Trophoblast cell (in vitro differentiated cells and primary cell): ENCODE measurements around the gene DPP6.
A peak's percentile ranks its signal among the peaks of the same experiment; 100 is the strongest.

Experiments
- DNase-seq, 2 donors: peaks; one replicate each; pipeline ENCODE4 v3.0.0-alpha.2; 2016
- H2AFZ ChIP-seq: 2 replicates; pipeline ENCODE4 v1.6.1; 2013; ENCODE audit warnings: low read length, moderate library complexity, mild to moderate bottlenecking; ENCODE audit not compliant: insufficient read depth, poor library complexity
- H2AK5ac ChIP-seq: 2 replicates; pipeline ENCODE4 v1.6.1; 2013; ENCODE audit warnings: mild to moderate bottlenecking, low read length
- H2BK120ac ChIP-seq: 2 replicates; pipeline ENCODE4 v1.6.1; 2013; ENCODE audit warnings: low read length, mild to moderate bottlenecking, moderate library complexity; ENCODE audit not compliant: insufficient read depth, poor library complexity
- H2BK12ac ChIP-seq: 2 replicates; pipeline ENCODE4 v1.6.1; 2013; ENCODE audit warnings: mild to moderate bottlenecking, low read length, moderate library complexity
- H2BK5ac ChIP-seq: 2 replicates; pipeline ENCODE4 v1.6.1; 2013; ENCODE audit warnings: low read length, low read depth, moderate library complexity, mild to moderate bottlenecking; ENCODE audit not compliant: poor library complexity
- H3K14ac ChIP-seq: 2 replicates; pipeline ENCODE4 v1.6.1; 2013; ENCODE audit warnings: mild to moderate bottlenecking, low read length
- H3K18ac ChIP-seq: 2 replicates; pipeline ENCODE4 v1.6.1; 2013; ENCODE audit warnings: mild to moderate bottlenecking, low read length
- H3K23ac ChIP-seq: 2 replicates; pipeline ENCODE4 v1.6.1; 2013; ENCODE audit warnings: low read length
- H3K27ac ChIP-seq: 2 replicates; pipeline ENCODE4 v1.5.1; 2013; ENCODE audit warnings: low read depth, mild to moderate bottlenecking, inconsistent platforms, low read length, moderate library complexity
- H3K27me3 ChIP-seq: 2 replicates; pipeline ENCODE4 v1.6.1; 2013; ENCODE audit warnings: inconsistent platforms, mild to moderate bottlenecking, low read length, moderate library complexity; ENCODE audit not compliant: insufficient read depth
- H3K36me3 ChIP-seq, 2 experiments: 1 replicate in 1 of 2; 2 replicates in 1 of 2; pipeline ENCODE4 v1.6.1; 2013; ENCODE audit warnings: low read length in 2 of 2, mild to moderate bottlenecking in 2 of 2, moderate library complexity in 1 of 2; ENCODE audit not compliant: insufficient read depth in 2 of 2, control insufficient read depth in 1 of 2
- H3K4ac ChIP-seq: 2 replicates; pipeline ENCODE4 v1.6.1; 2013; ENCODE audit warnings: low read depth, mild to moderate bottlenecking, low read length, moderate library complexity
- H3K4me1 ChIP-seq, 2 experiments: 1 replicate in 1 of 2; 2 replicates in 1 of 2; pipeline ENCODE4 v1.6.1; 2013; ENCODE audit warnings: low read length in 2 of 2, mild to moderate bottlenecking in 2 of 2, moderate library complexity in 1 of 2; ENCODE audit not compliant: insufficient read depth in 2 of 2, control insufficient read depth in 1 of 2
- H3K4me2 ChIP-seq: 2 replicates; pipeline ENCODE4 v1.6.1; 2013; ENCODE audit warnings: inconsistent platforms, mild to moderate bottlenecking, low read length, moderate library complexity
- H3K4me3 ChIP-seq: 2 replicates; pipeline ENCODE4 v1.5.1; 2013; ENCODE audit warnings: mild to moderate bottlenecking, low read depth, low read length, inconsistent platforms
- H3K79me1 ChIP-seq: one replicate; pipeline ENCODE4 v1.6.1; 2013; ENCODE audit warnings: low read length
- H3K79me2 ChIP-seq: 2 replicates; pipeline ENCODE4 v1.6.1; 2013; ENCODE audit warnings: low read length, mild to moderate bottlenecking; ENCODE audit not compliant: control insufficient read depth, insufficient read depth, poor library complexity
- H3K9ac ChIP-seq: 2 replicates; pipeline ENCODE4 v1.6.1; 2013; ENCODE audit warnings: mild to moderate bottlenecking, low read length
- H3K9me3 ChIP-seq: 2 replicates; pipeline ENCODE4 v1.6.1; 2013; ENCODE audit warnings: low read depth, mild to moderate bottlenecking, control low read depth, inconsistent platforms, low read length; ENCODE audit not compliant: insufficient read depth
- H4K12ac ChIP-seq: 2 replicates; pipeline ENCODE4 v1.6.1; 2013; ENCODE audit warnings: low read depth, mild to moderate bottlenecking, low read length, moderate library complexity
- H4K8ac ChIP-seq: 2 replicates; pipeline ENCODE4 v1.6.1; 2013; ENCODE audit warnings: low read depth, mild to moderate bottlenecking, low read length, moderate library complexity
- H4K91ac ChIP-seq: one replicate; pipeline ENCODE4 v1.6.1; 2013; ENCODE audit warnings: low read depth, mild to moderate bottlenecking, low read length, moderate library complexity
- WGBS: extraction: QIAGEN DNeasy Blood & Tissue Kit; methylation state at CpG from one replicate; pipeline ENCODE4 v1.1.7; 2013; ENCODE audit warnings: missing lambda C conversion rate; ENCODE audit not compliant: insufficient read length, insufficient coverage; ENCODE audit errors: extremely low coverage; 5-methylcytosine and 5-hydroxymethylcytosine counted together

DPP6 gene

GRCh38 chr7:154686305-154686704 is 634.1 kb downstream of the DPP6 start:
- Histone ChIP-seq H4K91ac (no peak overlapping the region), H2AFZ (no peak overlapping the region), H3K4me2 (no peak overlapping the region), H3K4ac (no peak overlapping the region), H2BK120ac (no peak overlapping the region), H3K18ac (no peak overlapping the region), H2AK5ac (no peak overlapping the region), H3K36me3 (no peaks in the 10 kb centered on the region), H2BK12ac (no peak overlapping the region), H3K79me2 (no peaks in the 10 kb centered on the region), H3K27ac (no peak overlapping the region), H3K23ac (no peak overlapping the region), H3K14ac (no peak overlapping the region), H4K12ac (no peak overlapping the region), H3K4me1 (no peaks in the 10 kb centered on the region), H2BK5ac (no peak overlapping the region), H3K79me1 (no peaks in the 10 kb centered on the region), H3K4me3 (no peak overlapping the region), H3K9ac (no peak overlapping the region), H3K27me3 (no peaks in the 10 kb centered on the region), H3K9me3 (no peaks in the 10 kb centered on the region), H4K8ac (no peak overlapping the region)
- WGBS = no CpG with 5 or more reads among the region's 4 CpGs
- no peak for DNase-seq

- Histone ChIP-seq H3K4ac (no peak overlapping the region), H3K36me3 (no peaks in the 10 kb centered on the region), H3K4me1 (no peaks in the 10 kb centered on the region), H3K27me3 (no peaks in the 10 kb centered on the region), H4K91ac (no peak overlapping the region), H3K4me3 (no peak overlapping the region), H3K14ac (no peak overlapping the region), H2AK5ac (no peak overlapping the region), H3K23ac (no peak overlapping the region), H2BK5ac (no peak overlapping the region), H3K18ac (no peak overlapping the region), H3K4me2 (no peak overlapping the region), H2BK12ac (no peak overlapping the region), H4K12ac (no peak overlapping the region), H2AFZ (no peak overlapping the region), H2BK120ac (no peak overlapping the region), H4K8ac (no peak overlapping the region), H3K9me3 (no peaks in the 10 kb centered on the region), H3K79me1 (no peaks in the 10 kb centered on the region), H3K9ac (no peak overlapping the region), H3K27ac (no peak overlapping the region), H3K79me2 (no peaks in the 10 kb centered on the region)
- no peak for DNase-seq
- WGBS = no CpG with 5 or more reads among the region's 3 CpGs
Observed at GRCh38 chr7:154688952-154689351, 636.8 kb downstream of the DPP6 start.

GRCh38 chr7:154690411-154690810 is 638.2 kb downstream of the DPP6 start:
- Histone ChIP-seq H3K18ac (no peak overlapping the region), H3K4me3 (no peak overlapping the region), H3K36me3 (no peaks in the 10 kb centered on the region), H3K79me2 (no peaks in the 10 kb centered on the region), H3K27ac (no peak overlapping the region), H3K9ac (peak overlapping the region; percentile 29), H3K79me1 (no peaks in the 10 kb centered on the region), H2BK120ac (no peak overlapping the region), H3K9me3 (no peaks in the 10 kb centered on the region), H3K23ac (no peak overlapping the region), H2AFZ (no peak overlapping the region), H4K12ac (no peak overlapping the region), H2BK5ac (no peak overlapping the region), H3K4ac (no peak overlapping the region), H2AK5ac (no peak overlapping the region), H3K14ac (no peak overlapping the region), H3K4me1 (no peaks in the 10 kb centered on the region), H3K4me2 (no peak overlapping the region), H3K27me3 (no peaks in the 10 kb centered on the region), H2BK12ac (no peak overlapping the region), H4K91ac (no peak overlapping the region), H4K8ac (no peak overlapping the region)
- no CpG with 5 or more reads among the region's 3 CpGs for whole genome bisulfite sequencing
- no peak for DNase-seq

GRCh38 chr7:154693661-154694060 is 641.5 kb downstream of the DPP6 start:
- Histone ChIP-seq H3K9ac (no peak overlapping the region), H4K91ac (no peak overlapping the region), H3K9me3 (no peaks in the 10 kb centered on the region), H2BK5ac (no peak overlapping the region), H3K23ac (no peak overlapping the region), H3K18ac (no peak overlapping the region), H3K36me3 (no peaks in the 10 kb centered on the region), H3K27me3 (no peaks in the 10 kb centered on the region), H3K4ac (no peak overlapping the region), H4K8ac (no peak overlapping the region), H3K79me2 (no peaks in the 10 kb centered on the region), H2BK12ac (no peak overlapping the region), H4K12ac (no peak overlapping the region), H2BK120ac (no peak overlapping the region), H2AFZ (no peak overlapping the region), H3K14ac (no peak overlapping the region), H3K27ac (no peak overlapping the region), H2AK5ac (no peak overlapping the region), H3K4me3 (no peak overlapping the region), H3K79me1 (no peaks in the 10 kb centered on the region), H3K4me1 (no peaks in the 10 kb centered on the region), H3K4me2 (no peak overlapping the region)
- no CpG with 5 or more reads among the region's 4 CpGs for WGBS
- no peak for DNase-seq
